HG03159 (cell line): ENCODE results near the gene BUD31.
"Not testable (repeated sequence)": the region's sequence is repeated elsewhere in the genome, so short reads cannot be mapped to it uniquely, and the experiment has no call there.

ENCODE experiments used
- ATAC-seq: cut with Tn5 transposase; IDR thresholded peaks from one replicate; pipeline ENCODE4 v1.9.1; 2021; ENCODE audit warnings: mild to moderate bottlenecking, moderate library complexity; ENCODE audit not compliant: unreplicated experiment

The BUD31 gene

GRCh38 chr7:99428972-99429566, 20.3 kb downstream of the BUD31 start:
- ATAC-seq, result no peak

GRCh38 chr7:99429756-99430155, 21.0 kb downstream of the BUD31 start:
- no peak for ATAC-seq

DNA sequence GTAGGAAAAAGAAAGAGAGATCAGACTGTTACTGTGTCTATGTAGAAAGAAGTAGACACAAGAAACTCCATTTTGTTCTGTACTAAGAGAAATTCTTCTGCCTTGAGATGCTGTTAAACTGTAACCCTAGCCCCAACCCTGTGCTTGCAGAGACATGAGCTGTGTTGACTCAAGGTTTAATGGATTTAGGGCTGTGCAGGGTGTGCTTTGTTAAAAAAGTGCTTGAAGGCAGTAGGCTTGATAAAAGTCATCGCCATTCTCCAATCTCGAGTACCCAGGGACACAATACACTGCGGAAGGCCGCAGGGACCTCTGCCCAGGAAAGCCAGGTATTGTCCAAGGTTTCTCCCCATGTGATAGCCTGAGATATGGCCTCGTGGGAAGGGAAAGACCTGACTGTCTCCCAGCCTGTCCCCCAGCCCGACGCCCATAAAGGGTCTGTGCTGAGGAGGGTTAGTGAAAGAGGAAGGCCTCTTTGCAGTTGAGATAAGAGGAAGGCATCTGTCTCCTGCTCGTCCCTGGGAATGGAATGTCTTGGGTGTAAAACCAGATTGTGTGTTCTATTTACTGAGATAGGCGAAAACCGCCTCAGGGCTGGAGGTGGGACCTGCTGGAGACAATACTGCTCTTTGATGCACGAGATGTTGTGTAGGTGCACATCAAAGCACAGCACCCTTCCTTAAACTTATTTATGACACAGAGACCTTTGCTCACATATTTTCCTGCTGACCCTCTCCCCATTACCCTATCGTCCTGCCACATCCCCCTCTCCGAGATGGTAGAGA, 23.2 kb downstream of the BUD31 start:
- not testable (repeated sequence) for ATAC-seq

GRCh38 chr7:99433158-99433557, 24.4 kb downstream of the BUD31 start:
- no peak for ATAC-seq

GRCh38 chr7:99437946-99438572, 29.3 kb downstream of the BUD31 start:
- ATAC-seq, result peak; percentile 3

DNA sequence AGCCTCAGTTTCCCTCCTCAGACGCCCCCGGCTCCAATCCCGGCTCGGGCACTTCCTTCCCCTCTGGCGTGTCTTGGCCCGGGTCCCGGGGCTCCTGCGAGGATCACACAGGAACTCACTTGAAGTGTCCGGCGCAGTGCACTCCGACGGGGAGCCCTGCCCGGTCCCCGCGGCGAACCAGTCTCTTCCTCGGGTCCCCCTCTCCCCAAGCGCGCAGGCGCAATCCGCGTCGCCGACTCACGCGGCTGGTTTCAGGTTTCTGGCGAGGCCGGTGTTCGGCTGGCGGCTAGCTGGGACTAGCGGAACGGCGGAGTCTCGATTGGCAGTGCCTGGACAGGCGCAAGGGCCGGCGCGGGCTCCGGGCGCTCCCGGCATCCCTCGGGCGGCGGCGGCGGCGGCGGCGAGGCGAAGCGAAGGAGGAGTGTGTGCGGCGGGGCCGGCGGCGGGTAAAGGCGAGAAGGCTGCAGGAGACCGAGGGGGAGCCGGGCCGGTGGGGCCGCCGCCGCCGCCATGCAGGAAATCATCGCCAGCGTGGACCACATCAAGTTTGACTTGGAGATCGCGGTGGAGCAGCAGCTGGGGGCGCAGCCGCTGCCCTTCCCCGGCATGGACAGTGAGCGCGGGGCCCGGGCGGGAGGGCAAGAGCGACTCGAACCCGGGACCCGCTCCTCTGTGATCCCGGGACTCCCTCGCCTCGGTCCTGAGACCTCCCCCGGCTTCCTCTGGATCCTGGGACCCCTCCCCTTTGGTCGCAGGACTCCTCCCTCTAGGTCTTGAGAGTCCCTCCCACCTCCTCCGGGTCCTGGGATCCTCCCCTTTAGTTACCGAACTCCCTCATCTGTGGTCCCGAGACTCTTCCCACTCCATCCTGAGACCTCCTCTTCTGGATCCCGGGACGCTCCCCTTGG, 30.1 kb downstream of the BUD31 start, which contains the start of the genes CPSF4 and PTCD1:
Gene CPSF4 (plus strand): TSS at position 371 of the 908 bp plus-strand sequence. CDS start 140 bp downstream, at position 511.
Gene PTCD1 (minus strand): TSS at position 226 of the 908 bp plus-strand sequence. CDS start 3,556 bp downstream, outside the sequence.
- ATAC-seq, result peak; percentile 92

GRCh38 chr7:99440195-99440594, 31.4 kb downstream of the BUD31 start:
- no peak for ATAC-seq

- no peak for ATAC-seq
Measured at GRCh38 chr7:99446096-99446495, 37.3 kb downstream of the BUD31 start.

GRCh38 chr7:99447943-99448342, 39.2 kb downstream of the BUD31 start:
- no peak for ATAC-seq

DNA sequence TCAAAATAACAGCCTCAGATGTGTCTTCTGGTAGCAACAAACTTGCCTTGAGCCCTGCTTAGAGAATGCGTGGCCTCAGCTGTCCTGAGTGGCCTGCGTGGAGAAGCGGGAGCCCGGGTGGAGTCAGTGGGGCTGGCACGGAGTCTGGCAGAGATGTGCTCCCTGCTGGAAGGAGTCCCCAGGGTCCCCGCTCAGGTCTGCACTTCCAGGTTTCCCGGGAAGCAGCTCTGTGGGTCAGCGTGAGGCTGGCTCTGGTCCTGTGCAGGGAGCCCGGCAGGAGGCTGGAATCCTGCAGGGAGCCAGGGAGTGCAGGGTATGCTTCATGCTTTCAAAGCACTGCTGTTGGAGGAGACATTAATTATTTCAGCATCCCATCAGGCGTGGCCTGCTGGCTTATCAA, 40.1 kb downstream of the BUD31 start:
- no peak for ATAC-seq

DNA sequence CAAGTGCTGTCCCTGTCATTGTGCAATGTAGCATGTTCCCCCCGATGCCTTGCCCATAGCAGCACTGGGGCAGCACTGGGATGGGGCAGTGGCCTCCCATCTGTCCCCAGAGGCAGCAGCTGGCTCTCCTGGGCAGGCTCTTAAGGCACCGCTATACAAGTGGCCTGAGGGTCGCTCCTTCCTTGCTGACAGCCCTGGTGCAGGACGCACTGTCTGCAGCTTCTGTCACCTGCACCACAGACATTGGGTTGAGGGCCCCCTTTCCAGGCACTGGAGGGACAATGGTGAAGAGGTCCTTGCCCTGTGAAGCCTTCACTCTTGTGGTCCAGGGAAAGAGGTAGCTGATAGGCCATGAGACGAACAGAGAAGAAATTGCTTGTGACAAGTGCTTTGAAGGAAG, 40.6 kb downstream of the BUD31 start:
- ATAC-seq, result no peak

- ATAC-seq, result no peak
Measured at GRCh38 chr7:99451936-99452335, 43.2 kb downstream of the BUD31 start.

GRCh38 chr7:99452541-99452940, 43.8 kb downstream of the BUD31 start:
- no peak for ATAC-seq

DNA sequence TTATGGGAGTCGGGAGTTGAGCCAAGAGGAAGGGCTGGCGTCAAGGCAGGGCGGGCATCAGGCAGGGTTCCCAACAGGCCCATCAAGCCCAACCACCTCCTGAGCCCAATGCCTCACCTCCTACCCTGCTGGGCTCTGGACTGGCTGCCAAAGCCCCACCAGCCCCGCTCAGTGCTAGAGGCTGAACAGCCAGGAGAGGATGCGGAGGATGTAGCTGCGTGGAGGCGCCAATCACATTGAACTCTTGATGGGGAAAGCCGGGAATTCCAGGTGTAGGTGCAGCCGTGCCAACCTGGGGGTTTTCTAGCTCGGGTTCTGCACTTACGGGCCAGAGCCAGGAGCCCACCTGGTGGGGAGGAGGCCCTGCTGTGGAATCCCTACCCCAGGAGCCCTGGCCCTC, 44.3 kb downstream of the BUD31 start:
- ATAC-seq, result no peak

GRCh38 chr7:99455874-99456273, 47.1 kb downstream of the BUD31 start:
- no peak for ATAC-seq

- no peak for ATAC-seq
Measured at GRCh38 chr7:99456288-99456687, 47.5 kb downstream of the BUD31 start.

GRCh38 chr7:99457050-99457649, 48.4 kb downstream of the BUD31 start:
- ATAC-seq, result no peak

- no peak for ATAC-seq
Measured at GRCh38 chr7:99457650-99458493, 49.1 kb downstream of the BUD31 start.

GRCh38 chr7:99459087-99459486, 50.3 kb downstream of the BUD31 start:
- ATAC-seq, result no peak

DNA sequence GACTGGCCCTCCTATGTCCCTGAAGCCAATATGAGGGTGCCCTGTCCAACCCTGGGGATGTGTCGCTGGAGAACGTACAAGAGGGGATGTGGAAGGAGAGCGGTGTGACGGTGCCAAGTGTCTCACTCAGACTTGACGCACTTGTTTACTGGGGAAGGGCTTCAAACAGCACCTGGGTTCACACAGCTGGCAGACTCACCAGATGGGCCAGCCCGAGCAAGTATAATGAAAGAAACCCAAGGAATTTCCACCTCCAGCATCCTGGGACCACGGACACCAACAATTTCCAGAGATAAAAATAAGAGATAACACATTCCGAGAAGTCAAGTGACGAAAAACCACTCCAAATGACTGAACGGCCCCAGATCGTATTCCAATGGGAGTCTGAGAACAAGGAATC, 51.9 kb downstream of the BUD31 start:
- no peak for ATAC-seq
